ENCODE measurements around the gene TNFRSF14.

TNFRSF14 gene

GRCh38 chr1:2523891-2524609, 32.1 kb upstream of the TNFRSF14 start:
- DNase-seq, result peak; percentile 74

GRCh38 chr1:2525572-2525919, 30.6 kb upstream of the TNFRSF14 start:
- no peak for DNase-seq

DNA sequence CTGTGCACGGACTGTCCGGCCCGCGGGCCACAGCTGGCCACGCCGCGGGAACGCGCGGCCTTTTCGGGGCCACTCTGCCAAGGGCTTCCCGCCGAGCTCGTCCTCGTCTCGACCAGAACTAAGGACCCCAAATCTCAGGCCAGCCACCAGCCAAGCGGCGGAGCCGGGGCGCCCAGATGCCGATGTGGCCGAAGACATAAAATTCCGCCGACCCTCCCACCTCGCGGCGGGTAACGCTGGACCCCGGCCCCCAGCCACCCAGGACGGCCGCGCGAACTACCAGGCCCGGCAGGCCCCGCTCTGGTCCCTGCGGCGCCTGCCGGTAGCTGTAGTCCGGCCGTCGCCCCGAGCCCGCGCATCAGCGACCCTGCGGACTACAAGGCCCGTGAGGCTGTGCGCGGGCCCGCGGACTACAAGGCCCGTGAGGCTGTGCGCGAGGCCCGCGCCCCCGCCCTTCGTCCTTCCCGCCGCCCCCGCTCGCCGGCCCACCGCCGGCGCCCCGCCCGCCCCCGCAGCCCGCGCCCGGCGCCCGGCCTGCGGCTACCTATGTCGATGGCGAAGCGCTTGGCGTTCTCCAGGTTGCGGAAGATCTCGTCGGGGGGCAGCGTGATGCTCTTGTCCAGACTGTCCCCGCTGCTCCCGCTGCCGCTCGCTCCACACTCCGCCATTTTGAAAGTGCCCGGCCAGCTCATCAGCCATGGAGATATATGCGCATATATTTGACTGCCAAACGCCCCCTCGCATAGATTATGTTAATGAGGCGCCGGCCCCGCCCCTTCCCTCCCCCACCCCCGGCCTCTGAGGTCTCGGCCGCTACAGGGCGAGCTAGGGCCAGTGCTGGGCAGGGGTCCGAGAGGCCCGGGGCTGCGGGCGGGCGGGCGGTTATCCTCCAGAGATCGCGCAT, 30.0 kb upstream of the TNFRSF14 start, which contains the start of gene PANK4:
PANK4 (minus strand) TSS at position 677 of the 904 bp plus-strand sequence; CDS start at position 668, 9 bp downstream.
- DNase-seq, result peak; percentile 92

DNA sequence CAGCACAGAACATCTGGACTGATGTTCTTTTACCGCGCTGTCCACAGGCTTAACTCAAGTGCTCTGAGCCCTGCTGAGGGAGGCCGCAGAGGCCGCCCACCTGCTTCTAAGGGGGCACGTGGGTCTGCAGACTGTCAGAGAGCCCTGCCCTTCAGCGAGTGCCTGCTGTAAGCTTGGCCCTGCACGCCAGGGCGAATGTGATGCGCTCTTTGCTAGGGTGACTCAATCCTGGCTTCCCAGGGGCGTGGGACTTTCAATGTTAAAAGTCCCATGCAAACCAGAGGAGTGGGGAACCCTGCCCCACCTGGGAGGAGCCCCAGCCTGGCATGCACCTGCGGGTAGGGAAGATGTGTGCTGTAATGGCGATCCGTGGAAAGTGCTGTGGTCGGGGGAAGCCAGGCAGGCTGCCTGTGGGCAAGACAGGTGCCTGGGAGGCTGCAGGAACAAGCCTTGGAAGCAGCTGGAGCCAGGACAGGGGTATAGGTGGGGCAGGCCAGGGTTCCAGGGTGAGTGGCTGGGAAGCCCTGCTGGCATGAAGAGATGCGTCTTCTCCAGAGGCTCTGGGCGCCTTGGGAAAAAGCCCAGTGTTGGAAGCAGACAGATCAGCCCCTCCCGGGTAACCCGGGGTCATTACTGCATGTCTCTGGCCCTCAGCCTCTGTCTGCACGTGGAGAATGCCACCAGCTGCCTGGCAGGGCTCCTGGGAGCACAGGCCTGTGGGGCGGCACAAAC, 29.2 kb upstream of the TNFRSF14 start:
- peak; percentile 46 for DNase-seq

DNA sequence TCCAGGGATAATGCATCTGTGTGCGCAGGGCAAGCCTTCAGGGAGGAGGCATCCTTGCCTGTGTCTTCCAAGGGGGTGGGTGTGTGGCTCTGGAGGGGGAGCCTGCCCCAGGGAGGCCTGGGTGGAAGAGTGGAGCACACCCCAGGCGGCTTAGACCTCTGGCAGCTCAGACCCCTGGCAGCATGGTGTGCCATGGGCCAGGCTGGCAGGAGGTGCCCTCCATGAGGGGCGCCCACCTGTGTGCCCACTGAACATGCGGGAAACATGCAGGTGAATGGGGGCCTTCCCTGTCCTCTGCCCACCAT, 28.7 kb upstream of the TNFRSF14 start:
- DNase-seq, result no peak

- no peak for DNase-seq
Observed at GRCh38 chr1:2528016-2528415, 28.2 kb upstream of the TNFRSF14 start.

DNA sequence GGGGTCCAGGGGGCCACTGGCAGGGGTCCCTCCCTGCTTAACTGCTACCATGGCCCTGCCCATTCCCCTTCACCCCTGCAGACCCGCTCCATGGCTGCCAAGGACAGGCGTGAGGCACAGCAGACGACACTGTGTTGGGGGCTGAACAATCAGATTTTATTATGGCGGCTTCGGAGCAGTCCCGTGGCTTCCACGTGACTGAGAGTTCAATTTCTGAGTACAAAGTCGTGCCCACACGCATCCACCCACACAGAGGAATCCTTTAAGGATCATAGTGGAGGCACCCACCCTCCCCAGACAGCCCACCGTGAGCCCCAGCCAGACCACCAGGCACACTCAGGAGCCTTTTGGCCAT, 27.6 kb upstream of the TNFRSF14 start:
- DNase-seq, result no peak

- peak; percentile 65 for DNase-seq
Observed at GRCh38 chr1:2528966-2529783, 27.0 kb upstream of the TNFRSF14 start.

GRCh38 chr1:2529784-2530512, 26.2 kb upstream of the TNFRSF14 start, which contains the start of gene HES5:
Gene HES5, minus strand, starts transcription at chr1:2530263. Its CDS starts 99 bp downstream, at chr1:2530164.
- peak; percentile 32 for DNase-seq

DNA sequence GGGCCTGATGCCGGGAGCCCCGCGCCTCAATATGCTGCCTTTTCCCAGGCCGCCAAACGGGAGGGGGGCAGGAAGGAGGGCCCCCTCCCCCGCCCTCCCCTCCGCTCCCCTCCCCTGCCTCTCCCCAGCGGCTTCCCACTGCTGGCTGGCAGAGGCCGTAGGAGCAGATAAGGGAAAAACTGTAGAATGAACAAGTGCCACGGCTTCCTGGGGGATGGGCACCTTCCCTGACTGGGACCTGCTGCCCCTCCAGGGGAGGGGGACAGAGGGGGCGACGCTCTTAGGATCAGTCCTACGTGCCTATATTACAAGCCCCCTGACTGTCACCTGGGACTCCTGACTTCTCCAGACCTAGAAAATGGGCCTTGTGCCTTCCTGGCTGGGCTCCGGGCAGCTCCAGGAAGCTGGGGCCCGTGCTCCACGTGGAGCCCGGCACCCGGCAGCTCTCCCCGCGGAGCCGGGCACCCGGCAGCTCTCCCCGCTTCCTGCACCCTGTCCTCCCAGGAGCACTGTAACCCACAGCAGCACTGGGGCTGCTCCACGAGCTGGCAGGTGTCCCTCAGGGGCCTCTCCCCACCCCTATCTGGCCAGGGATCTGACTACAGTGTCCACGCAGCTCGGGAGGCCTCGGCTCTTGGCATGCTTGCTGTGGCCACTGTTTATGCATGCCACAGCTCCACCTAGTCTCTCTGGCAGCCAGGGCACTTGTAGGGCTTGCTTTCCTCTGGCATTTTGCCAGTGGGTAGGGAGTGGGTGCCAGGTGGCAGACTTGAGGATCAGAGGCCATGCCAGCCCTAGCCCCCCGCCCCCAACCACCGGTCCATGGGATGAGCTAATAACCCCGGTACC, 25.4 kb upstream of the TNFRSF14 start:
- peak; percentile 24 for DNase-seq

GRCh38 chr1:2532485-2533160, 23.5 kb upstream of the TNFRSF14 start:
- DNase-seq, result no peak

GRCh38 chr1:2533365-2533764, 22.8 kb upstream of the TNFRSF14 start:
- no peak for DNase-seq

DNA sequence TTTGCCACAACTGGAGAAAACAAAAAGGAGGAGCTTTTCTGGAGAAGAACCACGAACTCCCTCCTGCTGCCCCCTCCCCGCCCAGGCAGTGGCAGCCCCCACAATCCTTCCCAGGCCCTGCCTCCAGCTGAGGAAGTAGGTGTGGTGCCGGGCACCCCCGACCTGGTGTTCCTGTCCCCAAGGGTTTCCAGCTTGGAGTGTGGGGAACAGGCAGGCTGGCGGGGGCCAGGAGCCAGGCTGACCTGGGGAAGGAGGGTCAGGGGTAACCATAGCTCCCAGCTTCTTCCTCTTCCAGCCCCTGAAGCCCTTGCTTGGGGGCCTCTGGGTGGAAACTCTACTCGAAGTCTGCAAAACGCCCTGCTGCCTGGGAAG, 21.9 kb upstream of the TNFRSF14 start:
- DNase-seq, result no peak

- no peak for DNase-seq
Observed at GRCh38 chr1:2534687-2535441, 21.3 kb upstream of the TNFRSF14 start.

- DNase-seq, result no peak
Observed at GRCh38 chr1:2535455-2535854, 20.7 kb upstream of the TNFRSF14 start.

DNA sequence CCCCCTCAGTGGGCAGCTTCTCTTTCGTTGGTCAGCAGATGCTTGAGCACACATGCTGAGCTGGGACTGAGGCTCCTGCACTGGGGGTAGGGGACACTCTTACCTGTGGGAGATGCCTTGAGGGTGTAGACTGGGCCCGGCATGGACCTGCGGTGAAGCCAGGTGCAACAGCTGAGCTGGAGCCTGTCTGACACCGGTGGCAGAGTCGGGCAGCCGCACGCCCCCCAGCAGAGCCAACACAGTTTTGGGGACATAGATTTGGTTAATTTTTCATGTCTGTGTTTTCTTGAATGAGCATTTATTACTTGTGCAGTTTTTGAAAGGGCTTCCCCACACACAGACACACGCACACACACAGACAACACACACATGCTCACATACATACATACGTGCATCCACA, 20.2 kb upstream of the TNFRSF14 start:
- no peak for DNase-seq

DNA sequence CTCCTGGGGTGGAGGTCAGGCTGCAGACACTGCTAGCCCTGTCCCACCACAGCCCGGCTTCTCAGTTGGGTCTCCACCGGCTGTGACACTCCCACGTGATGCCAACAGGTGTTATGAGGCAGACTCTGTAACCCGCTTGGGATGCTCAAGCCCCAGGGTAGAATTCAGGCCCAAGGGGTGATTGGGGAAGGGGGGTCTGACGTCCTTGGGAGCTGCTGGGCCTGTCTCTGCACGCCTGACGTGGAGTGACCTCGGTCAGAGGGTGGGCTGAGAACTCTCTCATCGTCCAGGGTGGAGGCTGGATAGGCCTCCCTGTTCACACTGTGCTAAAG, 18.4 kb upstream of the TNFRSF14 start:
- no peak for DNase-seq

DNA sequence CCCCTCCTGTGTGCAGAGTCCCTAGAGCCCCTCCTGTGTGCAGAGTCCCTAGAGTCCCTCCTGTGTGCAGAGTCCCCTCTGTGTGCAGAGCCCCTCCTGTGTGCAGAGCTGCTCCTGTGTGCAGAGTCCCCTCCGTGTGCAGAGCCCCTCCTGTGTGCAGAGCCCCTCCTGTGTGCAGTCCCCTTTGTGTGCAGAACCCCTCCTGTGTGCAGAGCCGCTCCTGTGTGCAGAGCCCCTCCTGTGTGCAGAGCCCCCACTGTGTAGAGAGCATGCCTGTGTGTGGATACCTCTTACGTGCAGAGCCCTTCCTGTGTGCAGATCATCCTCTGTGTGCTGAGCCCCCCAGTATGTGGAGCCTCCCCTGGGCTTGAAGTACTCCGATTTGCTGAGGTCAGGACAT, 17.8 kb upstream of the TNFRSF14 start:
- DNase-seq, result no peak

GRCh38 chr1:2538872-2539271, 17.3 kb upstream of the TNFRSF14 start:
- no peak for DNase-seq
